ENCODE measurements around the gene NID2. TPM values are rescaled to one million over a fixed set of nuclear protein-coding genes. Genes with fewer than 3 reads are reported as not detected.

The NID2 gene
- polyA plus RNA-seq, 1 of the 3 experiments (the other 2 are of a cell fraction) = 22.7 TPM

DNA sequence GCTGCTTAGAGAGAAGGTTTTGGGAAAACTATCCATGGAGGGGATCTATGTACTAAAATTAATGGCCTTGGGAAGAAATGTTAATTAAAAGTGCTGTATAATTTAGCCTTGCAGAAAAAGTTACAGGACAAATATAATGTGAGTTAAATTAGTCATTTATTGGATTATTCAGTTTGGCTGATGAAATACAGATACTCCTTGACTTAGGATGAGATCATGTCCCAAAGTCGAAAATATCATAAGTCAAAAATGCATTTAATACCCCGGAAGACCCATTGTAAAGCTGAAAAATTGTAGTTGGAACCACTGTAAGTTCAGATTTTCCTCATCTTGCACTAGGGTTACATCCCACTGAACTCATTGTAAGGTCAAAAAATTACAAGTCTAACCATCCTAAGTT is 69.8 kb downstream of the NID2 start (continued):
- TF ChIP-seq, protein P1, sequence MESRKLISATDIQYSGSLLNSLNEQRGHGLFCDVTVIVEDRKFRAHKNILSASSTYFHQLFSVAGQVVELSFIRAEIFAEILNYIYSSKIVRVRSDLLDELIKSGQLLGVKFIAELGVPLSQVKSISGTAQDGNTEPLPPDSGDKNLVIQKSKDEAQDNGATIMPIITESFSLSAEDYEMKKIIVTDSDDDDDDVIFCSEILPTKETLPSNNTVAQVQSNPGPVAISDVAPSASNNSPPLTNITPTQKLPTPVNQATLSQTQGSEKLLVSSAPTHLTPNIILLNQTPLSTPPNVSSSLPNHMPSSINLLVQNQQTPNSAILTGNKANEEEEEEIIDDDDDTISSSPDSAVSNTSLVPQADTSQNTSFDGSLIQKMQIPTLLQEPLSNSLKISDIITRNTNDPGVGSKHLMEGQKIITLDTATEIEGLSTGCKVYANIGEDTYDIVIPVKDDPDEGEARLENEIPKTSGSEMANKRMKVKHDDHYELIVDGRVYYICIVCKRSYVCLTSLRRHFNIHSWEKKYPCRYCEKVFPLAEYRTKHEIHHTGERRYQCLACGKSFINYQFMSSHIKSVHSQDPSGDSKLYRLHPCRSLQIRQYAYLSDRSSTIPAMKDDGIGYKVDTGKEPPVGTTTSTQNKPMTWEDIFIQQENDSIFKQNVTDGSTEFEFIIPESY (IDR thresholded peaks at IDR 0.05; ENCODE audit: borderline replicate concordance, low read depth) = no peak

DNA sequence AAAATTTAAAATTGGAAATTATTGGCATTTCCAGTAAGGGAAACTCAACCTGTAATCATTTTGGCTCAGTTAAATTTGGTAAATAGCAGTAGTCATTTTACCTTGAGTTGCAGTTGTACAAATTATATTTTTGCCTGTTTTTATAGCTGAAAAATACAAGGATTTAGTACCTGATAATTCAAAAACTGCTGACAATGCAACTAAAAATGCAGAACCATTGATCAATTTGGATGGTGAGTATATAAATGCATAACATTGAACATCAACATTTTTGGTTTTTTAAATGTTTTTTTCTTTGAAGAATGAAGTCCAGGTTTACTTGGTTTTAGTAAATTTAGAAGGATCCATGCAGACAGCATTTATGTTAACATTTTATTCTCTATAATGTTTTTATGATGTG is 70.5 kb downstream of the NID2 start:
- no peak overlapping the region for H3K4me3 ChIP-seq (ENCODE audit: low read depth in 2 of 2, low read length in 1 of 2)
- H3K36me3 ChIP-seq (replicated peaks in 1 of 2; ENCODE audit: control insufficient read depth in 1 of 2, insufficient read depth in 2 of 2, low read length in 1 of 2) = peaks cover 74 to 97% of the 10 kb centered on the region in 2 experiments
- H3K79me2 ChIP-seq (ENCODE audit: insufficient read depth) = peaks cover 62% of the 10 kb centered on the region
- no peaks in the 10 kb centered on the region for H4K20me1 ChIP-seq (ENCODE audit: insufficient read depth)
- no peak overlapping the region for H2AFZ ChIP-seq (ENCODE audit: low read depth)
- no peaks in the 10 kb centered on the region for H3K9me2 ChIP-seq
- no peak overlapping the region for H3K4me2 ChIP-seq
- no peaks in the 10 kb centered on the region for H3K27me3 ChIP-seq (ENCODE audit: insufficient read depth)
- H3F3A ChIP-seq (replicated peaks; ENCODE audit: insufficient read depth) = peaks cover 35% of the 10 kb centered on the region
- CTCF ChIA-PET = interaction anchor here (0.9 kb wide), 1 partner anchor 16 kb away, joined by 3 read pairs; no protein-coding TSS in a partner anchor
- DNase-seq = no peak
- H3K27ac ChIP-seq (ENCODE audit: low read depth in 2 of 2, low read length in 1 of 2) = peak overlapping the region in 1 of 2 experiments; percentile 90; a peak in 2 of 4 replicates
- POLR2A ChIA-PET = no interaction called here
- H3K9ac ChIP-seq = no peak overlapping the region; the same call in 1 of the 2 replicates
- no peaks in the 10 kb centered on the region for H3K9me3 ChIP-seq
- H3K4me1 ChIP-seq (ENCODE audit: control insufficient read depth in 1 of 2, insufficient read depth in 2 of 2, low read depth in 1 of 2, low read length in 1 of 2) = peaks cover 0 to 17% of the 10 kb centered on the region in 2 experiments; a peak in 2 of 4 replicates
- TF ChIP-seq FOSL2 (IDR thresholded peaks at IDR 0.05; ENCODE audit: borderline replicate concordance, low read depth) (no peak), TEAD4 (IDR thresholded peaks at IDR 0.05; ENCODE audit: borderline replicate concordance, insufficient read depth) (no peak), FOXM1 (IDR thresholded peaks at IDR 0.05; ENCODE audit: low read depth) (no peak), YY1 (IDR thresholded peaks at IDR 0.05; ENCODE audit: low read depth) (no peak), TAF1 (IDR thresholded peaks at IDR 0.05; ENCODE audit: borderline replicate concordance, low read depth, low read length) (no peak), RCOR1 (IDR thresholded peaks at IDR 0.05; ENCODE audit: low read length) (no peak), SIN3A (IDR thresholded peaks at IDR 0.05; ENCODE audit: borderline replicate concordance, low read depth, low read length) (no peak), FOXJ3 (CRISPR knock-in tag; IDR thresholded peaks at IDR 0.05) (no peak)
- TF ChIP-seq, protein P2, sequence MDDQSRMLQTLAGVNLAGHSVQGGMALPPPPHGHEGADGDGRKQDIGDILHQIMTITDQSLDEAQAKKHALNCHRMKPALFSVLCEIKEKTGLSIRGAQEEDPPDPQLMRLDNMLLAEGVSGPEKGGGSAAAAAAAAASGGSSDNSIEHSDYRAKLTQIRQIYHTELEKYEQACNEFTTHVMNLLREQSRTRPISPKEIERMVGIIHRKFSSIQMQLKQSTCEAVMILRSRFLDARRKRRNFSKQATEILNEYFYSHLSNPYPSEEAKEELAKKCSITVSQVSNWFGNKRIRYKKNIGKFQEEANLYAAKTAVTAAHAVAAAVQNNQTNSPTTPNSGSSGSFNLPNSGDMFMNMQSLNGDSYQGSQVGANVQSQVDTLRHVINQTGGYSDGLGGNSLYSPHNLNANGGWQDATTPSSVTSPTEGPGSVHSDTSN (IDR thresholded peaks at IDR 0.05) = no peak
- TF ChIP-seq, protein P3, sequence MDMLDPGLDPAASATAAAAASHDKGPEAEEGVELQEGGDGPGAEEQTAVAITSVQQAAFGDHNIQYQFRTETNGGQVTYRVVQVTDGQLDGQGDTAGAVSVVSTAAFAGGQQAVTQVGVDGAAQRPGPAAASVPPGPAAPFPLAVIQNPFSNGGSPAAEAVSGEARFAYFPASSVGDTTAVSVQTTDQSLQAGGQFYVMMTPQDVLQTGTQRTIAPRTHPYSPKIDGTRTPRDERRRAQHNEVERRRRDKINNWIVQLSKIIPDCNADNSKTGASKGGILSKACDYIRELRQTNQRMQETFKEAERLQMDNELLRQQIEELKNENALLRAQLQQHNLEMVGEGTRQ (IDR thresholded peaks at IDR 0.05; ENCODE audit: borderline replicate concordance, low read depth, low read length) = no peak
- TF ChIP-seq, protein P4, sequence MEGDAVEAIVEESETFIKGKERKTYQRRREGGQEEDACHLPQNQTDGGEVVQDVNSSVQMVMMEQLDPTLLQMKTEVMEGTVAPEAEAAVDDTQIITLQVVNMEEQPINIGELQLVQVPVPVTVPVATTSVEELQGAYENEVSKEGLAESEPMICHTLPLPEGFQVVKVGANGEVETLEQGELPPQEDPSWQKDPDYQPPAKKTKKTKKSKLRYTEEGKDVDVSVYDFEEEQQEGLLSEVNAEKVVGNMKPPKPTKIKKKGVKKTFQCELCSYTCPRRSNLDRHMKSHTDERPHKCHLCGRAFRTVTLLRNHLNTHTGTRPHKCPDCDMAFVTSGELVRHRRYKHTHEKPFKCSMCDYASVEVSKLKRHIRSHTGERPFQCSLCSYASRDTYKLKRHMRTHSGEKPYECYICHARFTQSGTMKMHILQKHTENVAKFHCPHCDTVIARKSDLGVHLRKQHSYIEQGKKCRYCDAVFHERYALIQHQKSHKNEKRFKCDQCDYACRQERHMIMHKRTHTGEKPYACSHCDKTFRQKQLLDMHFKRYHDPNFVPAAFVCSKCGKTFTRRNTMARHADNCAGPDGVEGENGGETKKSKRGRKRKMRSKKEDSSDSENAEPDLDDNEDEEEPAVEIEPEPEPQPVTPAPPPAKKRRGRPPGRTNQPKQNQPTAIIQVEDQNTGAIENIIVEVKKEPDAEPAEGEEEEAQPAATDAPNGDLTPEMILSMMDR (IDR thresholded peaks at IDR 0.05) = no peak
- TF ChIP-seq, protein P5, sequence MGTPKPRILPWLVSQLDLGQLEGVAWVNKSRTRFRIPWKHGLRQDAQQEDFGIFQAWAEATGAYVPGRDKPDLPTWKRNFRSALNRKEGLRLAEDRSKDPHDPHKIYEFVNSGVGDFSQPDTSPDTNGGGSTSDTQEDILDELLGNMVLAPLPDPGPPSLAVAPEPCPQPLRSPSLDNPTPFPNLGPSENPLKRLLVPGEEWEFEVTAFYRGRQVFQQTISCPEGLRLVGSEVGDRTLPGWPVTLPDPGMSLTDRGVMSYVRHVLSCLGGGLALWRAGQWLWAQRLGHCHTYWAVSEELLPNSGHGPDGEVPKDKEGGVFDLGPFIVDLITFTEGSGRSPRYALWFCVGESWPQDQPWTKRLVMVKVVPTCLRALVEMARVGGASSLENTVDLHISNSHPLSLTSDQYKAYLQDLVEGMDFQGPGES (IDR thresholded peaks at IDR 0.05; ENCODE audit: low read depth, low read length) = no peak
- TF ChIP-seq, protein P6, sequence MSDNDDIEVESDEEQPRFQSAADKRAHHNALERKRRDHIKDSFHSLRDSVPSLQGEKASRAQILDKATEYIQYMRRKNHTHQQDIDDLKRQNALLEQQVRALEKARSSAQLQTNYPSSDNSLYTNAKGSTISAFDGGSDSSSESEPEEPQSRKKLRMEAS (IDR thresholded peaks at IDR 0.05; ENCODE audit: low read depth) = no peak

All from SK-N-SH (cell line).